B cell (primary cell): Measurements from ENCODE around the gene CCDC137.

Experiments
- CTCF ChIP-seq: fragments of 200-600 bp; IDR thresholded peaks from one replicate; pipeline ENCODE4 v1.8.0; 2022; ENCODE audit warnings: antibody characterized with exemption, mild to moderate bottlenecking
- EZH2 ChIP-seq: IDR thresholded peaks from 2 replicates; pipeline ENCODE4 v1.6.1; 2012; ENCODE audit warnings: borderline replicate concordance, low read depth, mild to moderate bottlenecking, moderate library complexity, low read length; ENCODE audit not compliant: insufficient read depth, poor library complexity, severe bottlenecking

GRCh38 chr17:81695801-81696200 is 29.3 kb downstream of the CCDC137 start:
- TF ChIP-seq EZH2 = no peak
- no peak for TF ChIP-seq CTCF
